GM12865 (cell line): ENCODE data around the gene HOXA13.

Source experiments
- DNase-seq: peaks from one replicate; pipeline ENCODE4 v3.0.0; 2010; ENCODE audit warnings: low read depth
- H3K4me3 ChIP-seq: 2 replicates; pipeline ENCODE4 v1.5.1; 2011; ENCODE audit warnings: mild to moderate bottlenecking, low read depth, low read length, control low read depth
- CTCF ChIP-seq: IDR thresholded peaks from 2 replicates; pipeline ENCODE4 v1.5.1; 2011; ENCODE audit warnings: low read length, control low read depth, low read depth, inconsistent platforms; ENCODE audit not compliant: insufficient read depth; ENCODE audit errors: missing control alignments

The HOXA13 gene

DNA sequence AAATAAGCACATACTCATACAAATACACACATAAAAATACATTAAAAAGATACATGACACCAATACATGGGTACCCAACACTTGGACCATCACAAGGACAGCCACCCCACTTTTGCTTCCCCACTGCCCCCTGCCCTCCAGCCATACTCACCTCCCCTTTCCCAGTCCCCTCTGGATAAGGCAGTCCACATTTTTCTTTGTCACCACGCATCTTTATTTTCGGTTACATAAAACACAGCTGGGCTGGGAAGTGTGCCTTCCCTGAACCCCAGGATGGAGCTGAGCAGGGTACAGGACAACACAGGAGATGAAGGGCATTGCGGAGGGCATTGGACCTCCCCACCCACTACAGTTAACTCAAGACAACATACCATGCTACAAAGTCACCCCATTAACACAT, 46.4 kb downstream of the HOXA13 start:
- TF ChIP-seq CTCF: no peak
- no peak for DNase-seq
- H3K4me3 ChIP-seq: no peak overlapping the region

- no peak overlapping the region for H3K4me3 ChIP-seq
- DNase-seq: no peak
- no peak for TF ChIP-seq CTCF
Measured at GRCh38 chr7:27152816-27153442, 47.0 kb downstream of the HOXA13 start.

- H3K4me3 ChIP-seq: no peak within 1 kb of the TSS
- TF ChIP-seq CTCF: no peak
- no peak for DNase-seq
Measured at GRCh38 chr7:27151931-27152815, 47.7 kb downstream of the HOXA13 start, which contains the start of gene HOXA3. Gene HOXA3 (minus strand): TSS chr7:27152583. CDS start chr7:27110640, 41,943 bp downstream.

GRCh38 chr7:27151341-27151930, 48.5 kb downstream of the HOXA13 start:
- DNase-seq: no peak
- H3K4me3 ChIP-seq: peak overlapping the region; percentile 28
- no peak for TF ChIP-seq CTCF

- H3K4me3 ChIP-seq: peak overlapping the region; percentile 28
- peak; percentile 73 for DNase-seq
- TF ChIP-seq CTCF: peak; percentile 84
Measured at GRCh38 chr7:27150568-27151340, 49.1 kb downstream of the HOXA13 start.

DNA sequence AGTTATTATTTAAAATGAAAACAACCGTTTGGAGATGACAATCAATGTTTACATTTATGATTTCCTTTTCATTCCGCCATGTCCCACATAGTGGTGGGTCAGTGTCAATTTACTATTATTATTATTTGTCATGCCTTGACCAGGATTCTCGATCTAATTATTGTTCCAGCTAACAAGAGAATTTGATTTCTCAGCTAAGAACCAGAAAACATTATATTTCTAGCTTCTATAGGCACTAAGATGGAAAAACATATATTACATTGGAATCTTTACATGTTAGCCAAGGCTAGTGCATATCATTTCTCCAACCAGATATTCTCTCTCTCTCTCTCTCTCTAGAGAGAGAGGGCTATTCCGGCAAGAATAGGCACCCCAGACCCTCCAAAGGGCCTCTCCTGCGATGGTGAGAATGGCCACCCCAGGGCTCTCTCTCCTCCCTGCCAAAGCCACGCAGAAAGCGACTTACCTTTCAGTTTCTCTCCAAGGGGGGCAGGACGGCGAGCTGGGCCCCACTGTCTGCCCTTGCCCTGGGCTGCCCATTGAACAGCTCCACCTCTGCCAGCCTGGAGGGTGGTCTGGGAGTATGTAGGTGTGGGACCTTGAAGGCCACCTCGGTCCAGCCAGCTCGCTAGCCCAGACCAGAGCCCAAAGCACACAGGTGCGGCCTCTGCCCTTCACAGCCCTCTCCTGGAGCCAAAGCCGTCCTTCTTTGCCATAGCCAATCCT, 49.9 kb downstream of the HOXA13 start:
- no peak for TF ChIP-seq CTCF
- DNase-seq: no peak
- no peak overlapping the region; the same call in 1 of the 2 replicates for H3K4me3 ChIP-seq
